Activated T-helper 17 cell treated with anti-CD3 and anti-CD28 coated beads, Interleukin-2, amount 50 U/mL, for 72 hours (primary cell): ENCODE results near the gene ENOX1. TPM values are rescaled to one million over a fixed set of nuclear protein-coding genes. Genes with fewer than 3 reads are reported as not detected.

Source experiments
- ATAC-seq: fragments of 150-1000 bp; cut with Tn5 transposase; replicated peaks from 2 replicates; pipeline ENCODE4 v1.10.0; 2021; ENCODE audit warnings: mild to moderate bottlenecking, moderate library complexity
- H3K27ac Mint-ChIP-seq: one replicate; pipeline ENCODE4 v1.8.0; 2022; ENCODE audit warnings: mixed read lengths
- H3K27me3 Mint-ChIP-seq: one replicate; pipeline ENCODE4 v1.8.0; 2022; ENCODE audit warnings: mixed read lengths
- H3K36me3 Mint-ChIP-seq: one replicate; pipeline ENCODE4 v1.8.0; 2022; ENCODE audit warnings: low read depth, mild to moderate bottlenecking, mixed read lengths
- H3K4me1 Mint-ChIP-seq: one replicate; pipeline ENCODE4 v1.8.0; 2022; ENCODE audit warnings: mixed read lengths
- H3K4me3 Mint-ChIP-seq: one replicate; pipeline ENCODE4 v1.8.0; 2022; ENCODE audit warnings: mild to moderate bottlenecking, mixed read lengths
- H3K9me3 Mint-ChIP-seq: one replicate; pipeline ENCODE4 v1.8.0; 2022; ENCODE audit warnings: mixed read lengths
- total RNA-seq, 2 donors: library from RNA; stranded (reverse); gene quantifications; one replicate each; pipeline ENCODE4 v1.2.3, GENCODE V29; 2022

The ENOX1 gene
- total RNA-seq, 2 donors from 2014 or later: 1.7 TPM; not detected in 1

DNA sequence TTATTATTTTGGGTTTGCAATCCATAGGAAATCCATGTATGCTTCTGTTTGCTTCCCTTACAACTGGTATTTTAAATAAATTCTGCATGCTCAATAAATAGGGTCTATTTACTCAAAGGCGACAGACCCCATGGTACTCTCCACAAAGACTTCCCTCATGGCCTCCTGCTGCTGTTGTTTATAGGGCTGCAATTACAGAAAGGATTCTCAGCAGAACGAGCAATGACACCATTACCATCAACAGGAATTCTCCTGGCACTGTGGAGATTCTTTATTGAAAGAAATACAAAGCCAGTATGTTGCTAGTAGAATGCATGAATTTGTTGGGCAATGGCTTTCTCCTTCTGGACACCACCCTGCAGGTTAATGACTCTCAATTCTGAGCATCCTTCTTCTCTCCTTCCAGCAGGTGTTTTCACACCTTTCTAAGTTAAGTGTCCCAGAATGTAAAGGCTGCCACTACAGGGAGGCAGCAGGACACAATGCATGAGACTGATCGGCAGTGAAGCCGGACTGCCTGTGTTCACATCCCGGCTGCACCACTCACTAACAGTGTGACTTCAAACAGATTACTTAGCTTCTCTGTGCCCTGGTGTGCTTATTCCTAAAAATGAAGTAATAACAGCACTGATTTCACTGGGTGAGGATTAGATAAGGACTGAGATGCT lies 403.1 kb downstream of the ENOX1 start:
- H3K27me3 Mint-ChIP-seq: peaks cover 29% of the 10 kb centered on the region
- no peaks in the 10 kb centered on the region for H3K36me3 Mint-ChIP-seq
- H3K4me1 Mint-ChIP-seq: no peaks in the 10 kb centered on the region
- H3K4me3 Mint-ChIP-seq: no peak overlapping the region
- peaks cover 11% of the 10 kb centered on the region for H3K9me3 Mint-ChIP-seq
- ATAC-seq: no peak
- no peak overlapping the region for H3K27ac Mint-ChIP-seq

DNA sequence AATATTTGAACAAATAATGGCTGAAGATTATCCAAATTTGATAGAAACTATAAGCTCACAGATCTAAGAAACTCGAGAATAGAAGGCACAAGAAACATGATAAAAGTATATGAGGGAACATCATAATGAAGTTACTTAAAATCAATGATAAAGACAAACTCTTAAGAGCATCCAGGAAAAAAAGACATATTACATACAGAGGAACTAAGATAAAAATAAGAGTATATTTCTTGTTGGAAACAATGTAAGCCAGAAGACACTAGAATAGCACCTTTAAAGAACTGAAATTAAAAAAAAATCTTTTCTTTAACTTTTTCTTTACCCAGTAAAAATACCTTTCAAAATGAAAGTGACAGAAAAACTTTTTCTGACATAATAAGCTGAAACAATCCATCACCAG lies 407.0 kb downstream of the ENOX1 start:
- no peak overlapping the region for H3K27ac Mint-ChIP-seq

GRCh38 chr13:43377973-43378372 lies 408.8 kb downstream of the ENOX1 start:
- H3K4me1 Mint-ChIP-seq: no peaks in the 10 kb centered on the region
- no peak overlapping the region for H3K27ac Mint-ChIP-seq
- H3K27me3 Mint-ChIP-seq: peaks cover 33% of the 10 kb centered on the region
- H3K36me3 Mint-ChIP-seq: no peaks in the 10 kb centered on the region
- peaks cover 12% of the 10 kb centered on the region for H3K9me3 Mint-ChIP-seq
- no peak for ATAC-seq
- no peak overlapping the region for H3K4me3 Mint-ChIP-seq

More for the DNA sequence above, 407.0 kb downstream of the ENOX1 start:
- Mint-ChIP-seq H3K36me3 (no peaks in the 10 kb centered on the region), H3K4me3 (no peak overlapping the region), H3K4me1 (no peaks in the 10 kb centered on the region), H3K27me3 (peaks cover 34% of the 10 kb centered on the region), H3K9me3 (peaks cover 12% of the 10 kb centered on the region)
- ATAC-seq: no peak

- Mint-ChIP-seq H3K4me1 (no peaks in the 10 kb centered on the region), H3K36me3 (no peaks in the 10 kb centered on the region), H3K27me3 (peaks cover 29% of the 10 kb centered on the region), H3K9me3 (peaks cover 12% of the 10 kb centered on the region), H3K27ac (no peak overlapping the region), H3K4me3 (no peak overlapping the region)
- no peak for ATAC-seq
Observed at GRCh38 chr13:43377149-43377548, 409.6 kb downstream of the ENOX1 start.

DNA sequence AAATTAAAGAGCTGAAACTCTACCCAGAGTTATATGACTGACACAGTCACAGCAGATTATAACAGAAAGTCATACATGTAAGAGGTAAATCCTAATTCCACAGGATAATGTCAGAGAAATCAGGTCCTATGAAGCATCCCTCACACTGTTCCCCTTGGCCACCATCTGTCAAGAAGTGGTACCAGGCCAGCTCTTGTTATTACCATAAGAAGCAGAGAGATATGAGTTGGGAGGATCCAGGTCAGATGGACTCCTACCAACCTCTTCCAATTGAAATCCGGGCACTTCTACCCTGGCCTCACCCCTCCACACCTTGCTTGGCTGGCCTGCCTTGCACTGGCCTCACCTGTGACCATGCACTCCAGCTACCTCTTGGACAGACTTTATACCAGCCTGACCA lies 410.2 kb downstream of the ENOX1 start:
- H3K9me3 Mint-ChIP-seq: peaks cover 12% of the 10 kb centered on the region
- H3K4me3 Mint-ChIP-seq: no peak overlapping the region
- no peak for ATAC-seq
- H3K27ac Mint-ChIP-seq: no peak overlapping the region
- no peaks in the 10 kb centered on the region for H3K36me3 Mint-ChIP-seq
- H3K4me1 Mint-ChIP-seq: no peaks in the 10 kb centered on the region
- peaks cover 29% of the 10 kb centered on the region for H3K27me3 Mint-ChIP-seq

DNA sequence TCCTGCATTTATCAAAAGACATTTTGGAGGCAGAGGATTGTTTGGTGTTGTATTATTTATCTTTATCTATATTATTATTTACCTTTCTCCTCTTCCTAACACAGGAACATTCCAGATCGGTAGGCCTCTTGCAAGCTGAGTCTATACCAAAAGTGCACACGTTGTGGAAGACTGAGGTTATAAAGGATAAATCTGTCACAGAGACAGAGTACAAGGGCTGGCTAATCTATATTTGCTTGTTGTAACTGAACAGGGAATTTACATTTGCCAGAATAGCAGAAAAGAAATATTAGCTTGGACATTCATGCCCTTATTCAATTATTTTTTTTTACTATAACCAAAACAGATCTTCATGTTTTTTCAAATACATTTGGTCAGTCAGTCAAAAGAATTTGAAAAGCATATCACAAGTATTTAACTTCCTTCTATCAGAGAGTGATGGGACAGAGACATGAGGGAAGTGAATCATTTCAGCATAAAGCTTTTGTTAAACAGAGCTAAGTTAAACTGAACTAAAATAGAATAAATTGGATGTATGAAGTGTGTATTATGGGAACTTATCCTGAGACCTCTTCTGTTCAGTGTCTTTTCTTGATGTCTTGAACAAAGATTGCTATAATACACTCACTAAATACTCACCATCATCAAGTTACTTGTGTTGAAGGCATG lies 410.8 kb downstream of the ENOX1 start:
- peaks cover 29% of the 10 kb centered on the region for H3K27me3 Mint-ChIP-seq
- H3K4me3 Mint-ChIP-seq: no peak overlapping the region
- H3K36me3 Mint-ChIP-seq: no peaks in the 10 kb centered on the region
- H3K4me1 Mint-ChIP-seq: no peaks in the 10 kb centered on the region
- H3K9me3 Mint-ChIP-seq: peaks cover 12% of the 10 kb centered on the region
- H3K27ac Mint-ChIP-seq: no peak overlapping the region
- no peak for ATAC-seq

DNA sequence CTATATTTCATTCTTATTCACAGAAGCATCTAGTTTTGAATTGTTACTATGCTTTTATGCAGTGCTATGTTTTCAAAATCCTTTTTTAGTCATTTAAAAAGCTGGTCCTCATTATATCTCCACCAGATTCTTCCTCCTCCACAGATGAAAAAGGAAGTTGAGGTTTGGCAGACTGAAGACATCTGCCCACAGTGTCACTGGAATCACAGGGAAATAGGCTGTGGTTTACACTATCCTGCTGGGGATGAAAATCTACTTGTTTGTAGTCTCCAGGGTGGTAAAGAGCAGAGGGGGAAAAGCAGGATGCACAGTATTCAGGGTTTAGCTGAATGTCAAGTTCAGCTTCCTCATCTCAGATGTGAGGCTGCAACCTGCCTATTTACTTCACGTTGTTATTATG lies 412.2 kb downstream of the ENOX1 start:
- H3K27me3 Mint-ChIP-seq: peaks cover 26% of the 10 kb centered on the region
- no peak overlapping the region for H3K27ac Mint-ChIP-seq
- no peak for ATAC-seq
- H3K4me3 Mint-ChIP-seq: no peak overlapping the region
- H3K36me3 Mint-ChIP-seq: no peaks in the 10 kb centered on the region
- no peaks in the 10 kb centered on the region for H3K4me1 Mint-ChIP-seq
- H3K9me3 Mint-ChIP-seq: peaks cover 14% of the 10 kb centered on the region

DNA sequence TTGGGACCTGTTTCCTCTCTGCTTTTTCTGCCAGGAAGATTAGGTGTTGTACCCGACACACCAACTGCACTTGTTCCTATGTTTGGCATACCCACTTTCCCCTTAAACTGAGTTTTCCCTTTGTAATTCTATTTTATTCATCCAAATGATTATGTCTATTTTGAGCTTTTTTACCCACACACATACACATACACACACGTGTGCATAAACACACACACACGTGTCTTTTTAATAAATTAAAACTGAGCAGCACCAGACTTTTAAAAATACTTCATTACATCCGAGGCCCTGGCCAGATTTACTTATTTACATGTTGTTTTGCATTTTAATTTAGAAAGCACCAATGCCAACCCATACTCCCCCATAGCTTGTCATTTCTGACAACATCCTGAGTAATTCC lies 413.4 kb downstream of the ENOX1 start:
- Mint-ChIP-seq H3K4me3 (no peak overlapping the region), H3K27me3 (peaks cover 14% of the 10 kb centered on the region), H3K9me3 (peaks cover 3% of the 10 kb centered on the region)

GRCh38 chr13:43370842-43371241 lies 415.9 kb downstream of the ENOX1 start:
- Mint-ChIP-seq H3K4me1 (peaks cover 5% of the 10 kb centered on the region), H3K36me3 (no peaks in the 10 kb centered on the region), H3K9me3 (peaks cover 3% of the 10 kb centered on the region), H3K27ac (no peak overlapping the region), H3K4me3 (no peak overlapping the region), H3K27me3 (peaks cover 3% of the 10 kb centered on the region)
- ATAC-seq: no peak

More for the DNA sequence above, 413.4 kb downstream of the ENOX1 start:
- no peak for ATAC-seq
- no peaks in the 10 kb centered on the region for H3K36me3 Mint-ChIP-seq
- no peak overlapping the region for H3K27ac Mint-ChIP-seq
- H3K4me1 Mint-ChIP-seq: peaks cover under 1% of the 10 kb centered on the region

DNA sequence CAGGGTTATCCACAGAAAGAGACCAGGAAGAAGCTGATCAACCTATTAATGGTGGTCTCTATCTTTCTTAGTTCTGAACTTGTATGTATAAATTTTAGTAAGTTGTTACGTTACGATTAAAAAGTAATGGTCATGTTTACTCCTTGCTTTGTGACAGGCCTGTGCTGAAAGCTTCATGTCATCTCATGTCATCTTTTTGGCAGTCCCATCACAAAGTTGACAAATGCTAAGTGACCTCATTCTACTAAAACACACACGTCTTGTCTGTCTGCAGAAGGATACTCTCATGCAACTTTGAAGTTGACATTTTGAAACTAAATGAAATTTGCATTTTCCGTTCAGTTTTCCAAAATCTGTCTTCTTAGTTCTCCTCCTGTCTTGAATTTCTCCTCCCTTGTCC lies 417.5 kb downstream of the ENOX1 start:
- Mint-ChIP-seq H3K4me1 (peaks cover 5% of the 10 kb centered on the region), H3K36me3 (no peaks in the 10 kb centered on the region), H3K27ac (no peak overlapping the region), H3K9me3 (peaks cover 3% of the 10 kb centered on the region), H3K4me3 (peak overlapping the region; percentile 62), H3K27me3 (no peaks in the 10 kb centered on the region)
- ATAC-seq: no peak

GRCh38 chr13:43368003-43368402 lies 418.8 kb downstream of the ENOX1 start:
- Mint-ChIP-seq H3K27ac (peak overlapping the region; percentile 13), H3K27me3 (no peaks in the 10 kb centered on the region), H3K4me3 (peak overlapping the region; percentile 62), H3K9me3 (peaks cover 3% of the 10 kb centered on the region), H3K36me3 (no peaks in the 10 kb centered on the region), H3K4me1 (peaks cover 5% of the 10 kb centered on the region)
- ATAC-seq: peak; percentile 55

DNA sequence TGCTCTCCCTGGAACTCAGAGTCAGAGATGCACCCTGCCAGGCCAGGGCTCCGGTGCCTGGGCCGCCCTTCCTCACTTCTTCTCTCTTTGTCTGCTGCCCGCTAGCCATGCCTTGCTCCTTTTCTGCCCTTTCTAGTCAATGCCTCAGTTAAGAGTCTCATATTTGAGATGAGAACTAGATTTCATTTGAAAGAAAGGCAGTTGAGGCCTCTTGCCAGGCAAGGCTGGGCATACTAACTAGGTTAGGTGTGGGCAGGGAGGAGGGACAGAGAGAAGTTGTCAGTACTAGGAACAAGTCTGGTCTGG lies 421.8 kb downstream of the ENOX1 start:
- Mint-ChIP-seq H3K27me3 (no peaks in the 10 kb centered on the region), H3K27ac (no peak overlapping the region), H3K4me3 (no peak overlapping the region), H3K9me3 (no peaks in the 10 kb centered on the region), H3K4me1 (peaks cover 5% of the 10 kb centered on the region), H3K36me3 (no peaks in the 10 kb centered on the region)
- no peak for ATAC-seq

DNA sequence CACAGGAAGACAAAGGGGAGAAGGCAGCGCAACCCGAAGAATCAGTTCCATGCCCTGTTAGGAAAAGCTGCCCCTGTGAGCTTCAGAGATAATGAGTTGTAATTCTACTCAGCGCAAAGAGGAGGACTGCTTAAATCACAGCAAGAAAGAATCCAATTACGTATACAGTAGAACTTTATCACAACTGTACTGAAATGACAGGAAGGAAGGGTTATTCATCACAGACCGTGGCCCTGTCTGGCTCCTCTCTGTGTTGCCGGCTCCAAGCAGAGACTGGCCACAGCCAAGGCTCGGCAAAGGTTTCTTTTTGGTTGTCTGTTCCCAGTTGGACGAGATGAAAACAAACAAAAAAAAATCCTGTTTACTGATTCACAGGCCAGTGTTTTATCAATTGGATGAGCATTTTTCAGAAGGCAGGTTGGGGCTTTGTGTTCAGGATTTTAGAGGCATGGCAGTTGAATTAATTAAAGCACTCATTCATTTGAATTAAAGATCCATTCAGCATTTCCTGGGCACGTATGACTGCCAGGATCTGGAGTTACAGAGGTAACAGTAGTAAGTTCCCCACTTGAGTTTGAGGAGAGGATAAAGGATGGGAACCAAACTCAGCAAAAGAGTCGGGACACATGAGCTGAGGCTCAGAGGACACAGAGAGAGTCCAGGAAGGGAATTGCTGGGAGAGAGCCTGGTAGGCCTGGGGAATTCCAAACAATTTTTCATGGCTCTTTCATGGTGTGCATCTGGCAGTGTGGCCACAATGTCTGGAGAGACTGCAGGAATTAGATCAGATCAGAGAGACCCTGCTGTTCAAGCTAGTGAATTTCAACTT lies 422.3 kb downstream of the ENOX1 start:
- Mint-ChIP-seq H3K4me1 (peaks cover 5% of the 10 kb centered on the region), H3K36me3 (no peaks in the 10 kb centered on the region), H3K27me3 (no peaks in the 10 kb centered on the region), H3K9me3 (no peaks in the 10 kb centered on the region), H3K27ac (no peak overlapping the region), H3K4me3 (no peak overlapping the region)
- peak; percentile 50 for ATAC-seq

- no peak overlapping the region for H3K27ac Mint-ChIP-seq
Observed at GRCh38 chr13:43363156-43363953, 423.4 kb downstream of the ENOX1 start.

More at GRCh38 chr13:43363156-43363953, 423.4 kb downstream of the ENOX1 start:
- no peak overlapping the region for H3K4me3 Mint-ChIP-seq
- no peak for ATAC-seq
- peaks cover 4% of the 10 kb centered on the region for H3K4me1 Mint-ChIP-seq
- H3K36me3 Mint-ChIP-seq: no peaks in the 10 kb centered on the region
- H3K9me3 Mint-ChIP-seq: no peaks in the 10 kb centered on the region
- H3K27me3 Mint-ChIP-seq: no peaks in the 10 kb centered on the region
